ENCODE results near the gene RPS23.
"Not testable (repeated sequence)": the region's sequence is repeated elsewhere in the genome, so short reads cannot be mapped to it uniquely, and the experiment has no call there.

RPS23 gene

GRCh38 chr5:82283893-82284292 is 5.7 kb upstream of the RPS23 start:
- H3K27me3 ChIP-seq (ENCODE audit: control insufficient read depth, insufficient read depth, low read length): no peaks in the 10 kb centered on the region
- H3K9ac ChIP-seq (ENCODE audit: low read length): no peak overlapping the region
- peaks cover 10% of the 10 kb centered on the region for H3K4me1 ChIP-seq (ENCODE audit: control insufficient read depth, insufficient read depth, low read length)
- H3K36me3 ChIP-seq (ENCODE audit: control insufficient read depth, insufficient read depth, low read length): no peaks in the 10 kb centered on the region
- H3K9me3 ChIP-seq (ENCODE audit: control insufficient read depth, low read length): no peaks in the 10 kb centered on the region
- no peak overlapping the region for H3K4me3 ChIP-seq (ENCODE audit: low read length)

- peaks cover 15% of the 10 kb centered on the region for H3K4me1 ChIP-seq (ENCODE audit: control insufficient read depth, insufficient read depth, low read length)
- no peaks in the 10 kb centered on the region for H3K27me3 ChIP-seq (ENCODE audit: control insufficient read depth, insufficient read depth, low read length)
- H3K4me3 ChIP-seq (ENCODE audit: low read length): peak overlapping the region; percentile 39
- H3K9me3 ChIP-seq (ENCODE audit: control insufficient read depth, low read length): no peaks in the 10 kb centered on the region
- peak overlapping the region; percentile 94 for H3K9ac ChIP-seq (ENCODE audit: low read length)
- no peaks in the 10 kb centered on the region for H3K36me3 ChIP-seq (ENCODE audit: control insufficient read depth, insufficient read depth, low read length)
Measured at GRCh38 chr5:82278711-82279370, 687 bp upstream of the RPS23 start.

- no peaks in the 10 kb centered on the region for H3K27me3 ChIP-seq (ENCODE audit: control insufficient read depth, insufficient read depth, low read length)
- H3K9ac ChIP-seq (ENCODE audit: low read length): peak overlapping the region; percentile 94
- peak overlapping the region; percentile 39 for H3K4me3 ChIP-seq (ENCODE audit: low read length)
- no peaks in the 10 kb centered on the region for H3K9me3 ChIP-seq (ENCODE audit: control insufficient read depth, low read length)
- H3K4me1 ChIP-seq (ENCODE audit: control insufficient read depth, insufficient read depth, low read length): peaks cover 15% of the 10 kb centered on the region
- no peaks in the 10 kb centered on the region for H3K36me3 ChIP-seq (ENCODE audit: control insufficient read depth, insufficient read depth, low read length)
Measured at GRCh38 chr5:82277613-82277986, 554 bp downstream of the RPS23 start.

GRCh38 chr5:82276800-82277612 is 1.1 kb downstream of the RPS23 start:
- Histone ChIP-seq H3K9me3 (ENCODE audit: control insufficient read depth, low read length) (no peaks in the 10 kb centered on the region), H3K9ac (ENCODE audit: low read length) (peak overlapping the region; percentile 94), H3K36me3 (ENCODE audit: control insufficient read depth, insufficient read depth, low read length) (no peaks in the 10 kb centered on the region), H3K4me3 (ENCODE audit: low read length) (peak overlapping the region; percentile 39), H3K4me1 (ENCODE audit: control insufficient read depth, insufficient read depth, low read length) (peaks cover 15% of the 10 kb centered on the region), H3K27me3 (ENCODE audit: control insufficient read depth, insufficient read depth, low read length) (no peaks in the 10 kb centered on the region)

- no peak overlapping the region for H3K4me3 ChIP-seq (ENCODE audit: low read length)
- H3K27me3 ChIP-seq (ENCODE audit: control insufficient read depth, insufficient read depth, low read length): no peaks in the 10 kb centered on the region
- H3K9me3 ChIP-seq (ENCODE audit: control insufficient read depth, low read length): no peaks in the 10 kb centered on the region
- H3K9ac ChIP-seq (ENCODE audit: low read length): no peak overlapping the region
- H3K36me3 ChIP-seq (ENCODE audit: control insufficient read depth, insufficient read depth, low read length): no peaks in the 10 kb centered on the region
- H3K4me1 ChIP-seq (ENCODE audit: control insufficient read depth, insufficient read depth, low read length): peaks cover 15% of the 10 kb centered on the region
Measured at GRCh38 chr5:82275216-82275664, 2.9 kb downstream of the RPS23 start.

GRCh38 chr5:82274343-82275211 is 3.6 kb downstream of the RPS23 start:
- Histone ChIP-seq H3K9ac (ENCODE audit: low read length) (no peak overlapping the region), H3K9me3 (ENCODE audit: control insufficient read depth, low read length) (no peaks in the 10 kb centered on the region), H3K4me1 (ENCODE audit: control insufficient read depth, insufficient read depth, low read length) (peaks cover 13% of the 10 kb centered on the region), H3K4me3 (ENCODE audit: low read length) (no peak overlapping the region), H3K27me3 (ENCODE audit: control insufficient read depth, insufficient read depth, low read length) (no peaks in the 10 kb centered on the region), H3K36me3 (ENCODE audit: control insufficient read depth, insufficient read depth, low read length) (no peaks in the 10 kb centered on the region)

- H3K4me1 ChIP-seq (ENCODE audit: control insufficient read depth, insufficient read depth, low read length); H3K9me3 ChIP-seq (ENCODE audit: control insufficient read depth, low read length); H3K27me3 ChIP-seq (ENCODE audit: control insufficient read depth, insufficient read depth, low read length); H3K4me3 ChIP-seq (ENCODE audit: low read length); H3K9ac ChIP-seq (ENCODE audit: low read length); H3K36me3 ChIP-seq (ENCODE audit: control insufficient read depth, insufficient read depth, low read length): not testable (repeated sequence)
Measured at GRCh38 chr5:82273426-82273825, 4.7 kb downstream of the RPS23 start.

GRCh38 chr5:82272571-82273356 is 5.4 kb downstream of the RPS23 start:
- not testable (repeated sequence) for H3K9me3 ChIP-seq (ENCODE audit: control insufficient read depth, low read length); H3K4me1 ChIP-seq (ENCODE audit: control insufficient read depth, insufficient read depth, low read length); H3K27me3 ChIP-seq (ENCODE audit: control insufficient read depth, insufficient read depth, low read length); H3K36me3 ChIP-seq (ENCODE audit: control insufficient read depth, insufficient read depth, low read length); H3K4me3 ChIP-seq (ENCODE audit: low read length); H3K9ac ChIP-seq (ENCODE audit: low read length)

GRCh38 chr5:82269363-82269762 is 8.8 kb downstream of the RPS23 start:
- not testable (repeated sequence) for H3K4me3 ChIP-seq (ENCODE audit: low read length); H3K9ac ChIP-seq (ENCODE audit: low read length); H3K9me3 ChIP-seq (ENCODE audit: control insufficient read depth, low read length); H3K4me1 ChIP-seq (ENCODE audit: control insufficient read depth, insufficient read depth, low read length); H3K27me3 ChIP-seq (ENCODE audit: control insufficient read depth, insufficient read depth, low read length); H3K36me3 ChIP-seq (ENCODE audit: control insufficient read depth, insufficient read depth, low read length)

GRCh38 chr5:82267297-82267933 is 10.7 kb downstream of the RPS23 start:
- not testable (repeated sequence) for H3K4me3 ChIP-seq (ENCODE audit: low read length); H3K27me3 ChIP-seq (ENCODE audit: control insufficient read depth, insufficient read depth, low read length); H3K36me3 ChIP-seq (ENCODE audit: control insufficient read depth, insufficient read depth, low read length); H3K4me1 ChIP-seq (ENCODE audit: control insufficient read depth, insufficient read depth, low read length); H3K9ac ChIP-seq (ENCODE audit: low read length); H3K9me3 ChIP-seq (ENCODE audit: control insufficient read depth, low read length)

- Histone ChIP-seq H3K9me3 (ENCODE audit: control insufficient read depth, low read length) (no peaks in the 10 kb centered on the region), H3K9ac (ENCODE audit: low read length) (no peak overlapping the region), H3K36me3 (ENCODE audit: control insufficient read depth, insufficient read depth, low read length) (no peaks in the 10 kb centered on the region), H3K27me3 (ENCODE audit: control insufficient read depth, insufficient read depth, low read length) (no peaks in the 10 kb centered on the region), H3K4me1 (ENCODE audit: control insufficient read depth, insufficient read depth, low read length) (no peaks in the 10 kb centered on the region), H3K4me3 (ENCODE audit: low read length) (no peak overlapping the region)
Measured at GRCh38 chr5:82265047-82265446, 13.1 kb downstream of the RPS23 start.

All from mucosa of stomach (tissue), 1 donor.